Esophagus squamous epithelium (tissue), 4 donors: ENCODE data around the gene KCNMA1.

ENCODE experiments used
- POLR2A ChIP-seq, 4 donors: fragments of 450-650 bp; IDR thresholded peaks; one replicate each; pipeline ENCODE4 v1.6.1; 2017; ENCODE audit warnings: antibody characterized with exemption in 4 of 4, mild to moderate bottlenecking in 4 of 4, moderate library complexity in 3 of 4
- TF ChIP-seq, protein P1 (sequence below), 6 experiments: fragments of 450-650 bp in 4 of 6; fragments of 200-600 bp in 2 of 6; sonication (generic) in 2 of 6; IDR thresholded peaks; one replicate each; pipeline ENCODE4 v1.5.1; 2016 to 2019; ENCODE audit warnings: antibody characterized with exemption in 6 of 6, mild to moderate bottlenecking in 4 of 6, moderate library complexity in 4 of 6

DNA sequence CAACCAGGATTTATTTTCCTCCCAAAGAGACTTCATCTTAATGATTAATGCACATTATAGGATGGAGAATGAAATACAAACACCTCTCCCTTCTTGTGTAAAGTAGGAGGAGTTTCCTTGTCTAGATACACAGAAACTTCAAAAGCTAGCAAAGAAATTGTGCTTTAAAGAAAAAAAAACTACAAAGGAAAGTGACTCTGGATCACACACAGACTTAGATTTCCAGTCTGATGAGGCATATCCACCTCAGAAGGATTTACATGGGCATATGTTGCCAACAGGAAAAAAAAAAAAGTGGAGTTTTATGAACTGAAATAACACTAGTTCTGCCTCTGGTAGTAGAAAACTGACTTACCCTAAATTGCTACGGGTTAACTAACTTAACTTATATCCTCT, 449.6 kb downstream of the KCNMA1 start:
- TF ChIP-seq, protein P1, sequence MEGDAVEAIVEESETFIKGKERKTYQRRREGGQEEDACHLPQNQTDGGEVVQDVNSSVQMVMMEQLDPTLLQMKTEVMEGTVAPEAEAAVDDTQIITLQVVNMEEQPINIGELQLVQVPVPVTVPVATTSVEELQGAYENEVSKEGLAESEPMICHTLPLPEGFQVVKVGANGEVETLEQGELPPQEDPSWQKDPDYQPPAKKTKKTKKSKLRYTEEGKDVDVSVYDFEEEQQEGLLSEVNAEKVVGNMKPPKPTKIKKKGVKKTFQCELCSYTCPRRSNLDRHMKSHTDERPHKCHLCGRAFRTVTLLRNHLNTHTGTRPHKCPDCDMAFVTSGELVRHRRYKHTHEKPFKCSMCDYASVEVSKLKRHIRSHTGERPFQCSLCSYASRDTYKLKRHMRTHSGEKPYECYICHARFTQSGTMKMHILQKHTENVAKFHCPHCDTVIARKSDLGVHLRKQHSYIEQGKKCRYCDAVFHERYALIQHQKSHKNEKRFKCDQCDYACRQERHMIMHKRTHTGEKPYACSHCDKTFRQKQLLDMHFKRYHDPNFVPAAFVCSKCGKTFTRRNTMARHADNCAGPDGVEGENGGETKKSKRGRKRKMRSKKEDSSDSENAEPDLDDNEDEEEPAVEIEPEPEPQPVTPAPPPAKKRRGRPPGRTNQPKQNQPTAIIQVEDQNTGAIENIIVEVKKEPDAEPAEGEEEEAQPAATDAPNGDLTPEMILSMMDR (IDR thresholded peaks at IDR 0.05), result no peak
- TF ChIP-seq POLR2A (IDR thresholded peaks at IDR 0.05), result no peak
